Erythroblast (primary cell): ENCODE results near the gene TPD52L1.

Source experiments
- GATA1 ChIP-seq: IDR thresholded peaks from 2 replicates; pipeline ENCODE4 v1.6.1; 2011; ENCODE audit warnings: low read depth, mild to moderate bottlenecking, control low read depth, low read length, moderate library complexity
- POLR2A ChIP-seq: IDR thresholded peaks from 2 replicates; pipeline ENCODE4 v1.6.1; 2011; ENCODE audit warnings: mild to moderate bottlenecking, low read length

GRCh38 chr6:125123468-125124048 is 30.0 kb upstream of the TPD52L1 start:
- TF ChIP-seq POLR2A (no peak), GATA1 (no peak)
